HG02852 (cell line): ENCODE results near the gene CEP120.
"Not testable (repeated sequence)": the region's sequence is repeated elsewhere in the genome, so short reads cannot be mapped to it uniquely, and the experiment has no call there.

Experiments
- ATAC-seq: cut with Tn5 transposase; IDR thresholded peaks from one replicate; pipeline ENCODE4 v1.9.1; 2021; ENCODE audit warnings: mild to moderate bottlenecking, moderate library complexity; ENCODE audit not compliant: unreplicated experiment

Gene CEP120

DNA sequence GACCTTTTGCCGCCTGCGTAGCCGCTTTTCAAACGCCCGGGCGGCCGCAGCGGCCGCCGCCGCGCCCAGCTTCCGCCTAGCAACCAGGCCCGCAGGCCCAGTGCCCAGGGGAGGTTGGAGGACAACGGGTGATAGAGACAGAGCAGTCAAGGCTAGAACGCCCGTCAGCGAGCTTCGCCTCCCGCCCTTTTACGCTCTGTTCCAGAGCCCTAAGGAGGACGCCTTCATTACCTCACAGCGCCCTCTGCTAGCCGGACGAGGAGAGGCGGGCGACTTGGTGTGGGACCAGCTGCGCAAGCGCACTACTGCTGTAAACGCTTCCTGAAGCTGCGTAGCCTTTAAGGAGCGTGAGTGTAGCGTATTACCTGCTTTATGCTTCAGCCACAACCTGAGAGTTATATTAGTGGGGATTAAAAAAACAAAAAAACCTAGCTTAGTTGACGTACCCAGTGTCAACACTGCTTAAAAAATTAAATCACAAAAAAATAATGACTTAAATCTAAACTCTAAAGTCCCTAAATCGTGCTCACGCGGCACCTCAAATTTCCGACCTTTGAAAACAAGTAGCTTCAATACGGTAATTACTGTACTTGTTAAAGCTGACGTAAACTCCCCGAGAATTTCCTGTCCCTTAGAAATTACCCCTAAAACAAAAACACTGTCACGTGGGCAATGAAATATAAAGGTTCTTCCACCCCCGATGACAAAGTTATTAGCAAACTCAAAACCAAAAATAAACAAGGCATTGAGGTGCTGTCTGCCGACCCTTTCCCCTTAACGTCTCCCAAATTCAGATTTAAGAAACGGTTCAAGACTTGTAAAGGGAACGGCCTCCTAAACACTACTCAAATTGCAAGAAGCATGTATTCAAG lies at the start of gene CEP120:
Gene CEP120 (minus strand): TSS at position 126 of the 872 bp plus-strand sequence. CDS start 405 bp downstream, outside the sequence.
- ATAC-seq, result peak; percentile 97

- ATAC-seq, result no peak
Measured at GRCh38 chr5:123472150-123472924, 49.1 kb upstream of the CEP120 start.

- no peak for ATAC-seq
Measured at GRCh38 chr5:123471385-123471784, 48.2 kb upstream of the CEP120 start.

GRCh38 chr5:123466839-123467238 lies 43.6 kb upstream of the CEP120 start:
- not testable (repeated sequence) for ATAC-seq

- ATAC-seq, result no peak
Measured at GRCh38 chr5:123460296-123460729, 37.1 kb upstream of the CEP120 start.

GRCh38 chr5:123458994-123459393 lies 35.8 kb upstream of the CEP120 start:
- ATAC-seq, result not testable (repeated sequence)

- no peak for ATAC-seq
Measured at GRCh38 chr5:123456242-123456641, 33.0 kb upstream of the CEP120 start.

DNA sequence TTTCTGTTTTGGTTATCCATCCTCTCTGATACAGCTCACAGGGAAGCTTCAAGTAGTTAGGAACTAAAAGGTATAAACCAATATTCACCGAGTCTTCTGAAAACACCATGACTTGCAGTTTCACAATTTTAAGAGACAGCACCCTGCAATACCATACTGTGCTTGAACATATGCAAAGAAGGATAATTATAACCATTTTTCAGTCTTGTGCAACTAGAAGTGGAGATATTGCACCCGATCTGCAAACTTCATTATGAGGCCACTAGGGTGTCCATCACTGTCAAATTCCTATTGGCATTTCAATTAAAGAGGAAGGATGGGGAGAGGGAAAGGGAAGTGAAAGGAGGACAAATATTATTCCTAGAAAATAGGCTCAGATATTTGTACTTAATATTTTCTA lies 32.4 kb upstream of the CEP120 start:
- peak; percentile 91 for ATAC-seq

- ATAC-seq, result peak; percentile 38
Measured at GRCh38 chr5:123455095-123455494, 31.9 kb upstream of the CEP120 start.

- no peak for ATAC-seq
Measured at GRCh38 chr5:123454259-123454911, 31.2 kb upstream of the CEP120 start.

GRCh38 chr5:123452401-123452800 lies 29.2 kb upstream of the CEP120 start:
- ATAC-seq, result no peak

- ATAC-seq, result no peak
Measured at GRCh38 chr5:123451047-123451446, 27.8 kb upstream of the CEP120 start.

- no peak for ATAC-seq
Measured at GRCh38 chr5:123450640-123451039, 27.4 kb upstream of the CEP120 start.

DNA sequence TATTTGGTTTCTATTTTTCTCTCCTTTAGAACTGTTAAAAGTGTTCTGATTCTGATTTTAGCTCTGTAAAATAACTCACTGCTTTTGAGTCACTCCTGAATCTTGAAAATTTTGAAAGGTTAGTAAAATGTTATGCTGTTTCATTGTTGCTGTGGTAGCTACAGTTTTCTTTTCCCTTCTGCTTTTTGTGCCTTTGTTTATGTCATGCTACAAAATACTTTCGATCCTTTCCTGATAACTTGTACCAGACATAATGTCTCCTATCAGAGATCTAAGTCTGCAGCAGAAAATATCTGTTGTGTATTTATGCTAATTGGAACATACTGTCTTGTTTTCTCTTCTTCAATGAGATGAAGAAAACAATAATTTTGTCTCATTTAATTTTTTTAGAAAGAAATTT lies 26.9 kb upstream of the CEP120 start:
- no peak for ATAC-seq

DNA sequence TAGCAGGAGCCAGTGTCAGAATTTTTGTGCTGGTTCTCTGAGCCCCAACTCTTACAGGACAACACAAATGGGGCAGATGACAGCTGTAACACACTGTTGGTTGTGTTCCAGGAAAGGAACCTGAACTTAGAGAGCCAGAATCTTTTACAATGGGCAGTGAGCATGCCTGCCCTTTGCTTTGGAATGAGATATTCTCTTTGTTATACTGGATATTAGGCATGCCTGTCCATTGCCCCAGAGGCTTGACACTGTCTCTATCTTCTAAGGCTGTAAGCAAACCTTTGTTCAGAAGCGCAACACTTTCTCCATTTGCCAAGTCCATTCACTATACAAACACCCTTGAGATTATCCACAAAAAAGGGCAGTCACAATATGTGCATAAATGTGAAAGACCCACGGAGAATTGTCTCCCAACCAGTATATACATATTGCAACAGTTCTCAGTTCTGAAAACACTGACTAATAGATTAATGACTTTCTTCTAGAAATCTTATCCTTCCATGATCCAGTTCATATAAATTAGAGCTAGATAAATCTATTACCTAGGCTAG lies 26.3 kb upstream of the CEP120 start:
- no peak for ATAC-seq

DNA sequence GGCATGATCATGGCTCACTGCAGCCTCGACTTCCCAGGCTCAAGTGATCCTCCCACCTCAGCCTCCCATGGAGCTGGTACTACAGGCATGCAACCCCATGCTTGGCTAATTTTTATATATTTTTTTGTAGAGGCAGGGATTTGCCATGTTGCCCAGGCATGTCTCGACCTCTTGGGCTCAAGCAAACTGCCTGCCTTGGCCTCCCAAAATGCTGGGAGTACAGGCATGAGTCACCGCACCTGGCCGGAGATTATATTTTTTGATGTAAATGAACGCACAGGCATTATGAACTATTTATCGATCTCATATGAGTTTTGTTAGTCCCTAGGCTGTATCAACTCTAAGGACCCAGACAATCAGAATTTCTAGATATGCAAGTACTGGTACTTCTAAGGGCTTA lies 25.5 kb upstream of the CEP120 start:
- ATAC-seq, result no peak

DNA sequence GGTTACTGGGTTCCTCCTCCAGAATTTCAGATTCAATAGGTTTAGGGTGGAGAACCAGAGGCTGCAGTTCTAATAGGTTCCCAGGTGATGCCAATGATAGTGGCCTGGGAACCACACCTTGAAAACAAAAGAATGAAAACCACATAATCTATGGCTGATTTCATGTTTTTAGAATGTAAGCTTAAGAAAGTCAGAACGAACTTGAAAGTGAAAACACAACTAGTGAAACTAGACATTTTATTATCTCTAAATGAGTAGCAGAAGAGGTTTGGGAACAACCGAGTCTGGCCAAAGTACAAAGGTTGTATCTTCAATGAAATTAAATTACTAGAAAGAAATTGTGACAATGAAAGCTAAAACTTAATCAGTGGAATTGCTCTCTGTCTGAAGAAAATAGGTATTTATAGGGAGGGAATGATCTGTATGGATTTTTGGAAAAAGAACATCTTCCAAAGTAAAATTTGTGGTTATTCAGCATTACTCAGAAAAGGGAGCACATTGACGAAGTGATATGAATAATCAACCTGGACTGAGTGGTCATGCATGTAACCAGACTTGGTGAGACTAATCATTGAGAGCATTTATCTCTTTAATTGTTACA lies 24.9 kb upstream of the CEP120 start:
- ATAC-seq, result peak; percentile 90

DNA sequence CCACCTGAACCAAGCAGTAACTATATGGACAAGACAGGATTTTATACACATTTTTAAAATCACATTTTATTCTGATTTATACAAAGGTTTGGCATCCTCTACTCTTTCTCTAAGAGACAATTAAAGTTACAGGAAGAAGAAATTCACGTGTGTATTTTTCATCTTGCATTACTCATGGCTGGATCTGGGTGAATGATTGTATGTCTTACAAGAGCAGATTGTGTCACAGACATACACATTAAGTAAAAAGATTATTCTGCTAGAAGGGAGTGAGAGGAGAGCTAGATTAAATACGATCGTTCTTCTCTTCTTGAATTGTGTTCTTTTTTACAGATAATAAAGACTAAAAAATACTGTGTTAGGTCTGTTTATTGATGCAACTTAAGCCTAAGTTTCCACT lies 20.8 kb upstream of the CEP120 start:
- ATAC-seq, result no peak

DNA sequence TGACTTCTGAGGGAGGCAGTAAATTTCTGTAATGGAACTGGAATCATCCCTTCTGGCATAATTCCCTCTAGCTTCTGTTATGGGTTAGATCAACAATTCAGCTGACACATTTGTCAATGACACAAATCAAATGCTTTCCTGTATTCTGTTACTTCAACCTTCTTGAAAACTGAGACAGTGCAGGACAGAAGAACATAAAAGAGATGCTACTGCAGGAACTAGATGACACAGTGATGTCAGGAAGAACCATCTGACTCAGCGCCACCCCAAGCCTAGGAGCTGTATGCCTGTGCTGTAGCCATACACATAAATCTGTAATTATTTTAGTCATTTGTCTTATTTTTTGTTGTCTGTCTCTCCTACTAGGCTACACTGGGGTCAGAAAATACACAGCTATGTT lies 18.2 kb upstream of the CEP120 start:
- ATAC-seq, result peak; percentile 76

GRCh38 chr5:123440456-123441181 lies 17.4 kb upstream of the CEP120 start:
- no peak for ATAC-seq
